ENCODE results near the gene GORASP2.

GORASP2 gene

GRCh38 chr2:170999654-171000053, 70.6 kb downstream of the GORASP2 start:
- no peak for DNase-seq

- DNase-seq: no peak
Measured at GRCh38 chr2:171004363-171004762, 75.3 kb downstream of the GORASP2 start.

GRCh38 chr2:171004833-171005232, 75.8 kb downstream of the GORASP2 start:
- DNase-seq: no peak

- no peak for DNase-seq
Measured at GRCh38 chr2:171008550-171009205, 79.6 kb downstream of the GORASP2 start.

- DNase-seq: no peak
Measured at GRCh38 chr2:171009386-171009785, 80.3 kb downstream of the GORASP2 start.

DNA sequence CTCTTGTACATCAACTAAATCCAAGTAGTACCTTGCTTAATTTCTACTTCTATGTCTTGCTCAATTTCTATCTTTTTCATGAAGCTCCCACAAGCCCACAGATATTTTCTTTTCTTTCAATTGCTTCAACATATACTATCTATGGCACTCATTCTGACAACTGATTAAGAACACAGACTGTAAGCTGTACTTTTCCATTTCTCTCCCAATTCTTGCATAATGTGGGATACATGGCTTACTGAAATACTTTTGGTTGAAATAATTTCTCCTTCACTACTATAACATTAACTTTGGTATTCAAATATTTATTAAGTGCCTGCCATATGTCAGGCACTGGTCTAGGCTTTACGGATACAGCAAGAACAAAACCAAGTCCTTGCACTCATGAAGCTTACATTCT, 84.8 kb downstream of the GORASP2 start:
- DNase-seq: no peak

DNA sequence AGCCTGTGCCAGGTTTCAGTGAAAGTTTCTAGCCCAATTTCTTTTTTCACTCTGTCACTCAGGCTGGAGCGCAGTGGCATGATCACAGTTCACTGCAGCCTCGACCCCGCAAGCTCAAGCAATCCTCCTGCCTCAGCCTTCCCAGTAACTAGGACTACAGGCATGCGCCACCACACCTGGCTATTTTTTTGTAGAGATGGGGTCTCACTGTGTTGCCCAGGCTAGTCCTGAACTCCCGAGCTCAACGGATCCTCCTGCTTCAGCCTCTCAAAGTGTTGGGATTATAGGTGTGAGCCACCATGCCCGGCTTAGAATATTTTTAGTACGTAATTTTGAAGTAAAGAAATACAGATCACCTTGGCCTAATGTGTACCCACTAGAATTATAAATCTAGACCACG, 87.1 kb downstream of the GORASP2 start:
- DNase-seq: no peak
